VCaP (cell line): ENCODE results near the gene NGB.
A peak's percentile ranks its signal among the peaks of the same experiment; 100 is the strongest.

Source experiments
- H3K27ac ChIP-seq: fragments of 450-650 bp; 2 replicates; pipeline ENCODE4 v1.5.1; 2017
- CTCF ChIP-seq: fragments of 450-650 bp; conservative IDR thresholded peaks from 2 replicates; pipeline ENCODE4 v1.5.1; 2017; ENCODE audit warnings: mild to moderate bottlenecking, moderate library complexity

The NGB gene

GRCh38 chr14:77271113-77271710 is at the start of gene NGB:
TSS of gene NGB (minus strand) at chr14:77271206. CDS start at chr14:77270937, 269 bp downstream.
- no peak for TF ChIP-seq CTCF
- no peak within 1 kb of the TSS for H3K27ac ChIP-seq

- H3K27ac ChIP-seq: peak within 1 kb of the TSS; percentile 90
- peak; percentile 56 for TF ChIP-seq CTCF
Measured at GRCh38 chr14:77320238-77320935, 49.4 kb upstream of the NGB start, which contains the start of gene POMT2. TSS of gene POMT2 (minus strand) at chr14:77320883. CDS start at chr14:77320681, 202 bp downstream.

- TF ChIP-seq CTCF: no peak
- H3K27ac ChIP-seq: peak overlapping the region; percentile 90
Measured at GRCh38 chr14:77319422-77319821, 48.4 kb upstream of the NGB start.

- H3K27ac ChIP-seq: peak overlapping the region; percentile 90
Measured at GRCh38 chr14:77318756-77319155, 47.8 kb upstream of the NGB start.

- H3K27ac ChIP-seq: no peak overlapping the region
- TF ChIP-seq CTCF: no peak
Measured at GRCh38 chr14:77318006-77318553, 47.1 kb upstream of the NGB start.

GRCh38 chr14:77316872-77317301 is 45.9 kb upstream of the NGB start:
- no peak for TF ChIP-seq CTCF
- H3K27ac ChIP-seq: peak overlapping the region; percentile 27; the same call in 1 of the 2 replicates

GRCh38 chr14:77316195-77316505 is 45.1 kb upstream of the NGB start:
- no peak overlapping the region for H3K27ac ChIP-seq
- TF ChIP-seq CTCF: peak; percentile 34
